BLaER1 treated with 17β-estradiol and CSF1 and Interleukin-3, amounts not matched to agents 10 nM and 100 nM (cell line): ENCODE measurements around the gene CPNE5.

ENCODE experiments used
- H3K27ac ChIP-seq, 11 experiments: shearing (Covaris generic); formaldehyde crosslinking; 2 replicates each; pipeline ENCODE4 v1.8.1; 2022
- H3K27me3 ChIP-seq, 11 experiments: shearing (Covaris generic); formaldehyde crosslinking; 2 replicates each; pipeline ENCODE4 v1.8.1; 2022
- H3K36me3 ChIP-seq, 11 experiments: shearing (Covaris generic); formaldehyde crosslinking; 2 replicates each; pipeline ENCODE4 v1.8.1; 2022
- H3K4me1 ChIP-seq, 10 experiments: shearing (Covaris generic); formaldehyde crosslinking; 2 replicates each; pipeline ENCODE4 v1.8.1; 2022
- H3K4me2 ChIP-seq, 11 experiments: shearing (Covaris generic); formaldehyde crosslinking; 2 replicates each; pipeline ENCODE4 v1.8.1; 2022
- H3K4me3 ChIP-seq, 10 experiments: shearing (Covaris generic); formaldehyde crosslinking; 2 replicates each; pipeline ENCODE4 v1.8.1; 2022
- H3K9ac ChIP-seq, 11 experiments: shearing (Covaris generic); formaldehyde crosslinking; 2 replicates each; pipeline ENCODE4 v1.8.1; 2022
- H3K9me3 ChIP-seq, 11 experiments: shearing (Covaris generic); formaldehyde crosslinking; replicated peaks in 1 of 11; 2 replicates each; pipeline ENCODE4 v1.8.1; 2022
- H4K20me1 ChIP-seq, 11 experiments: shearing (Covaris generic); formaldehyde crosslinking; 2 replicates each; pipeline ENCODE4 v1.8.1; 2022
- Cebpa-rat ChIP-seq, 11 experiments: shearing (Covaris generic); IDR thresholded peaks; 2 replicates each; pipeline ENCODE4 v1.8.1; 2022

The CPNE5 gene

DNA sequence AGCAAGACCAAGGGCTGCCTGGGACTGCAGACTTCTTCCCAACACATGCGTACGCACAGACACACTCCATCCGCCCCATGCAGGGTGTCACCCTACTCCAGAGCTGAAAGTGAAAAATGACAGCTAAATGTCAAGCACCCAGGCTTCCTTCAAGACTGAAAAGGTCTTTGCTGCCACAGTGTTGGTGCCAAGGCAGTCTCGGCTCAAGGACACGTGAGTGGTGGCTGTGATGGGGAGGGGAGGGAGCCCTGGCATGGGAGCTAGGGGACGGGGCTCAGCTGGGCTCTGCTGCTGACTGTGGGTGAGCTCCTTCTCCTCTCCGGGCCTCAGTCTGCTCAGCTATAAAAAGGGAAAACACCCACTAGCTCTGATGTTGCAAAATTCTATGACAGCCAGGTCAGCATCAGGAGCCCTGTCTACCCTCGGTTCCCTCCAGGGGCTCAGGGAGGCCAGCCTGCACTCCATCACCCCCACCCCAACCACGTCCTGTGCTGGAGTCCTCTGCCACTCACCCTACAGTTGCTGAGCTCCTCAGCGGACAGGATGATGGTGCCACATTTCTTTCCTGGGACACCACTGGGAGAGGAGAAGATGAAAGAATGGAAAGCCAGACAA, 47.6 kb downstream of the CPNE5 start:
- no peak overlapping the region; a peak in 1 of 22 replicates for H3K9ac ChIP-seq
- H3K27ac ChIP-seq: no peak overlapping the region
- peaks cover 0 to 4% (median 0%) of the 10 kb centered on the region in 11 experiments; a peak in 2 of 22 replicates for H3K27me3 ChIP-seq
- no peaks in the 10 kb centered on the region for H3K36me3 ChIP-seq
- no peak overlapping the region for H3K4me2 ChIP-seq
- H3K9me3 ChIP-seq: no peaks in the 10 kb centered on the region
- no peaks in the 10 kb centered on the region; a peak in 3 of 22 replicates for H4K20me1 ChIP-seq
- peaks cover 9 to 19% (median 13%) of the 10 kb centered on the region in 10 experiments; a peak in 18 of 20 replicates for H3K4me1 ChIP-seq
- H3K4me3 ChIP-seq: no peak overlapping the region
- TF ChIP-seq Cebpa-rat (IDR thresholded peaks at IDR 0.05): no peak

DNA sequence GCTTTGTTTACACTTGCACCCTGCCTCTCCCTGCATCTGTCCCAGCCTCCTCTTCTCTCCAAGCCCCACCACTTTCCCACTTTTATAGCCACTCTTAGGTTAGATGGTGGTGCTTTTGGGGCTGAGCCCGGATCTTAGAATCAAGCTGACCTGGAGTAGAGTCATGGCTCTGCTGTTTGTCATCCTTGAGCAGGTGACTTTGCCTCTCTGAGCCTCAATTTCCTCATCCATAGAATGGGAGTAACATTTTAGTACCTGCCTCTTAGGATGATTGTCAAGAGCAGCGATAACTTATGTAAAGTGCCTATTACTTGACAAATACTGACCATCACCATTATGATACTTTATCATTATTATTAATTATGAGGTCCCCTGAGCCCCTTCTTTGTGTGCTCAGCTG, 48.2 kb downstream of the CPNE5 start:
- Histone ChIP-seq H3K36me3 (no peaks in the 10 kb centered on the region), H3K27ac (no peak overlapping the region), H3K4me1 (peaks cover 9 to 19% (median 11%) of the 10 kb centered on the region in 10 experiments; a peak in 18 of 20 replicates), H4K20me1 (no peaks in the 10 kb centered on the region; a peak in 3 of 22 replicates), H3K9ac (no peak overlapping the region), H3K27me3 (peaks cover 0 to 4% (median 0%) of the 10 kb centered on the region in 11 experiments; a peak in 2 of 22 replicates), H3K4me3 (no peak overlapping the region), H3K9me3 (no peaks in the 10 kb centered on the region), H3K4me2 (no peak overlapping the region)
- no peak for TF ChIP-seq Cebpa-rat (IDR thresholded peaks at IDR 0.05)

DNA sequence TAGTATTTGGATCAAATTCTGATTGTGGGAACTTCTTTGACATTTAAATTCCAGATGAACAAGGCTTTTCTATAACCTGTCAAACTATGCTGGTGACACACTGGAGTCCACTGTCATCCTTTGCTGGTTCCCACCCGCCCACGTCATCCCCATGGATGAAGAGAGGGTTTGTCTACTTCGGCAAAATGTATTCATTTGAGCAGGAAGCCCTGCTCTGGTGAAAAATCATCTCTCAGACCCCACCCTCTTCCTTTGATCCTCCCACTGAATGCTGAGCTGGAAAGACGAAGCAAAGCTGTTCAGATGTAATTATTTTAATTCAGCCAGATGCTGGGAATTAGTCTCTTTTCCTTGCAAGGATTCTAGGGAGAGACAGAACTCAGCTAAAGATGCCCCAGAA, 50.5 kb downstream of the CPNE5 start:
- no peak overlapping the region for H3K4me3 ChIP-seq
- no peak overlapping the region for H3K9ac ChIP-seq
- TF ChIP-seq Cebpa-rat (IDR thresholded peaks at IDR 0.05): no peak
- peaks cover 0 to 11% (median 5%) of the 10 kb centered on the region in 11 experiments; a peak in 13 of 22 replicates for H3K27me3 ChIP-seq
- no peak overlapping the region for H3K27ac ChIP-seq
- H3K4me2 ChIP-seq: peak overlapping the region in 6 of 11 experiments; percentile 11 to 48 (median 26); a peak in 9 of 22 replicates
- no peaks in the 10 kb centered on the region; a peak in 2 of 22 replicates for H4K20me1 ChIP-seq
- H3K36me3 ChIP-seq: no peaks in the 10 kb centered on the region
- H3K4me1 ChIP-seq: peaks cover 3 to 14% (median 6%) of the 10 kb centered on the region in 10 experiments; a peak in 18 of 20 replicates
- no peaks in the 10 kb centered on the region for H3K9me3 ChIP-seq

DNA sequence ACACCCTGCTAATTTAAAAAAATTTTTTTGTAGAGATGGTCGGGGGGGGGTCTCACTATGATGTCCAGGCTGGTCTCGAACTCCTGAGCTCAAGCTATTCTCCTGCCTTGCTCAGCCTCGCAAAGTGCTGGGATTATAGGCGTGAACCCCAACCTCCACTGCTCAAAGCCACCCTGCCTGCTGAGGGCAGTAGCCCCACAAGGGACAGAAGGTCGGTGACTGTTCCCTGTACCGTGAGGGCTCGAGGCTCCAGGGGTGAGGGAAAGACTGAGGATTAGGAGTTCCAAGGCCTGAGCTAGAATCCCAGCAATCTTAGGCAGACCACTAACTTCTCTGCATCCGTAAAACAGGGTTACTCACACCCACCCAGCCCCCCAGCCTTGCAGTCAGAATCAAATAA, 51.1 kb downstream of the CPNE5 start:
- Histone ChIP-seq H3K4me3 (no peak overlapping the region), H3K4me1 (peaks cover 0 to 11% (median 2%) of the 10 kb centered on the region in 10 experiments; a peak in 7 of 20 replicates), H3K9me3 (no peaks in the 10 kb centered on the region), H4K20me1 (no peaks in the 10 kb centered on the region; a peak in 1 of 22 replicates), H3K27me3 (peaks cover 0 to 16% (median 9%) of the 10 kb centered on the region in 11 experiments; a peak in 14 of 22 replicates), H3K36me3 (no peaks in the 10 kb centered on the region), H3K9ac (no peak overlapping the region), H3K27ac (no peak overlapping the region), H3K4me2 (peak overlapping the region in 2 of 11 experiments; percentile 44 to 48; a peak in 1 of 22 replicates)
- TF ChIP-seq Cebpa-rat (IDR thresholded peaks at IDR 0.05): no peak

DNA sequence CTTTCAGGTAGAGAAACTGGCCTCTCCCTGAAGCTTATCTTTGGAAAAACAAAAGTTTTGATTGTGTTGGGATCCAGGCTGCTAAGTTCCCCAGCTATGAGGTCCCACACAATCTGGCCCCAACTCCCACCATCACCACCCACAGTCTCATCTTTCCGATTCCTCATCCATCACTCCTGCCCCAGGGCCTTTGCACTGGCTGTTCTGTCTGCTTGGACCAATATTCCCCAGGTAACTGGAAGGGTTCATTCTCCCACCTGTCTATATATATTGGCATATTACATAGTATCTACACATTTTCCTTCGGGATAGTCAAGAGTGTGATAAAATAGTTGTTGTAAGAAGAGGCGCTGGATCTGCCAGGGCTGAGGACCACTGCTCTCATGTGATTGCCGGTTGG, 52.0 kb downstream of the CPNE5 start:
- Histone ChIP-seq H3K4me3 (no peak overlapping the region), H3K9me3 (no peaks in the 10 kb centered on the region), H3K27me3 (peaks cover 0 to 18% (median 9%) of the 10 kb centered on the region in 11 experiments; a peak in 14 of 22 replicates), H3K9ac (no peak overlapping the region), H3K27ac (no peak overlapping the region), H4K20me1 (peaks cover 0 to 5% (median 0%) of the 10 kb centered on the region in 11 experiments; a peak in 5 of 22 replicates), H3K4me2 (no peak overlapping the region), H3K4me1 (peaks cover 6 to 14% (median 8%) of the 10 kb centered on the region in 10 experiments; a peak in 19 of 20 replicates), H3K36me3 (no peaks in the 10 kb centered on the region)
- TF ChIP-seq Cebpa-rat (IDR thresholded peaks at IDR 0.05): no peak

DNA sequence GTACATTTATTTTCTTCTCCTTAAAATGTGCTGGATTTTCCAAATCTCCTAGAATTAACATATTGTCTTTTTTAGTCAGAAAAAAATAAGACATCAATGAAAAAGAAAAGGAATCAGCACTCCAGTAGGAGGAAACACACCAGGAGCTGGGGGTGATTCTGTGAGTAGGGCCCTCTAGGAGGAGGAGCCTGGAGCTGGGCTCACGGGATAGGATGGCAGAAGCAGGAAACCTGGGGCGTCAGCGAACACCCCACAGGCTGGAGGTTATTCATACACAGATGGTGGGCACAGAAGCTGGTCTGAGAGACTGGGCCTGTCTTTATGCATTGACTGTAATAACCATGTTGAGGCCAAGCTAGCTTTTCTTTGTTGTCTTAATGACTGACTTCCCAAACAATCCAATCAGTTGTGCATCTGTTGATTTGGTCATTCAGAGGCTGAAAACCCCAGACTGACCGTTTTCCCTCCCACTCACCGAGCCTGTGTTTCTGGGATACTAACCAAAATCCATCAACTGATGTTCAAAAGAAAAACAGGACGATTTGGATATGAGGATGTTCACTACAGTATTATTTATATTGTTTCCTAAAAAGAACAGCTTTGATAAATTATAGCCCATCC, 53.1 kb downstream of the CPNE5 start:
- no peak overlapping the region for H3K27ac ChIP-seq
- no peaks in the 10 kb centered on the region for H3K36me3 ChIP-seq

DNA sequence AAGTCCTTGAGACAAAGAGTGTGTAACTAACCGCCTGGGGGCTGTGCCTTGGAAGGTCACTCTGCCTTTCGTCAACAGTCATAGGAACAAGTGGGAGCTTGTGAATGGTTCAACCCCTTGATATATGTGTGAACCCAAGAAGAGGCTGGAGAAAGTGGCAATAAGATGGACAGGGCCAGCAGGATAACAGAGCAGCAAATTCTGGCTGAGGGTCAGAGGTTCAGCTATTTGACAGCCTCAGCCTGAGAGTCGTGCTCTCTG, 54.9 kb downstream of the CPNE5 start:
- H3K9ac ChIP-seq: no peak overlapping the region
- TF ChIP-seq Cebpa-rat (IDR thresholded peaks at IDR 0.05): no peak
- no peak overlapping the region for H3K4me3 ChIP-seq
- peaks cover 0 to 17% (median 6%) of the 10 kb centered on the region in 11 experiments; a peak in 10 of 22 replicates for H4K20me1 ChIP-seq
- no peak overlapping the region for H3K27ac ChIP-seq
- no peak overlapping the region for H3K4me2 ChIP-seq
- H3K27me3 ChIP-seq: peaks cover 5 to 42% (median 30%) of the 10 kb centered on the region in 11 experiments; a peak in 21 of 22 replicates
- H3K4me1 ChIP-seq: peaks cover 29 to 43% (median 35%) of the 10 kb centered on the region in 10 experiments
- no peaks in the 10 kb centered on the region for H3K36me3 ChIP-seq
- no peaks in the 10 kb centered on the region for H3K9me3 ChIP-seq

More for the DNA sequence above, 53.1 kb downstream of the CPNE5 start:
- no peak for TF ChIP-seq Cebpa-rat (IDR thresholded peaks at IDR 0.05)
- H3K4me3 ChIP-seq: no peak overlapping the region
- H3K9me3 ChIP-seq: no peaks in the 10 kb centered on the region
- no peak overlapping the region for H3K4me2 ChIP-seq
- H4K20me1 ChIP-seq: peaks cover 0 to 15% (median 6%) of the 10 kb centered on the region in 11 experiments; a peak in 11 of 22 replicates
- peaks cover 0 to 26% (median 13%) of the 10 kb centered on the region in 11 experiments; a peak in 15 of 22 replicates for H3K27me3 ChIP-seq
- H3K4me1 ChIP-seq: peaks cover 16 to 25% (median 18%) of the 10 kb centered on the region in 10 experiments
- no peak overlapping the region for H3K9ac ChIP-seq

DNA sequence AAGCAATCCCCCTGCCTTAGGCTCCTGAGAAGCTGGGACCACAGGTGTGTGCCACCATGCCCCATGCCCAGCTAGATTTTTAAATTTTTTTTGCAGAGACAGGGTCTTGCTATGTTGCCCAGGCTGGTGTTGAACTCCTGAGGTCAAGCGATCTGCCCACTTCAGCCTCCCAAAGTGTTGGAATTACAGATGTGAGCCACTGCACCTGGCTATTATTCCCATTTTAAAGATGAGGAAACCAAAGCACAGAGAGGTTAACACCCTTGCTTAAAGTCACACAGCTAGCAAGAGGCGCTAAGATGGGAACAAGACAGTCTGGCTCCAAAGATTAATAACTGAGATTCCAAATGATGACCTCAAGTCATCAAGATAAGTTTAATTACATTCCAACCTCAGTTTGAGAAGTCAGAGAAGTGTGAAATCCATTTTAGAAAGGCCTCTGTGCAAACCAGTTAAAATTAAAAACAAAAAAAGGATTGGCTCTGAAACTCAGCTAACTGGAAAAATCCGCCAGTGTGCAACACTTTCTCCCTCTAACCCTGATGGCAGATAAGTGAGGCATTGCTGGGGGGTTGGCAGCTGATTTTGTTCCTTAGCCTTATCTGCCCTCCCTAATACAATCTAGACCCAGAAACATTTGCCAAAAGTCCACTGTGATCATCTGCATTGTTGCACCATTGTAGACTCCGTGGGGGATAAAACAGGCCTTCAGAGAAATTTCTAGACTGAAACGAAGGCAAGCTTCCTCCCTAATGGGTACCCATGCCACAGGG, 55.5 kb downstream of the CPNE5 start:
- no peak overlapping the region for H3K27ac ChIP-seq
- no peaks in the 10 kb centered on the region for H3K9me3 ChIP-seq
- H3K4me1 ChIP-seq: peaks cover 25 to 39% (median 33%) of the 10 kb centered on the region in 10 experiments
- H3K4me2 ChIP-seq: no peak overlapping the region
- no peak for TF ChIP-seq Cebpa-rat (IDR thresholded peaks at IDR 0.05)
- no peak overlapping the region for H3K9ac ChIP-seq
- peaks cover 8 to 47% (median 35%) of the 10 kb centered on the region in 11 experiments; a peak in 21 of 22 replicates for H3K27me3 ChIP-seq
- peaks cover 0 to 17% (median 7%) of the 10 kb centered on the region in 11 experiments; a peak in 10 of 22 replicates for H4K20me1 ChIP-seq
- no peaks in the 10 kb centered on the region for H3K36me3 ChIP-seq
- H3K4me3 ChIP-seq: no peak overlapping the region
